ENCODE measurements around the gene F3. TPM values are rescaled to one million over a fixed set of nuclear protein-coding genes. Genes with fewer than 3 reads are reported as not detected.
A peak's percentile ranks its signal among the peaks of the same experiment; 100 is the strongest.

F3 gene
- polyA plus RNA-seq, 1 experiment: 52.6 TPM

- Histone ChIP-seq H3K4me3 (ENCODE audit: low read depth, low read length) (no peak overlapping the region), H3K27me3 (ENCODE audit: control insufficient read depth, insufficient read depth, low read length) (no peaks in the 10 kb centered on the region), H3K36me3 (ENCODE audit: control insufficient read depth, insufficient read depth, low read length) (no peaks in the 10 kb centered on the region)
- ChIA-PET POLR2A (no interaction called here), CTCF (interaction anchor here (1.0 to 1.3 kb wide), 4 partner anchors 16 to 257 kb away, joined by 3 to 5 read pairs (median 4); no protein-coding TSS in a partner anchor)
- no peak for DNase-seq (ENCODE audit: low read depth)
- TF ChIP-seq, protein P1, sequence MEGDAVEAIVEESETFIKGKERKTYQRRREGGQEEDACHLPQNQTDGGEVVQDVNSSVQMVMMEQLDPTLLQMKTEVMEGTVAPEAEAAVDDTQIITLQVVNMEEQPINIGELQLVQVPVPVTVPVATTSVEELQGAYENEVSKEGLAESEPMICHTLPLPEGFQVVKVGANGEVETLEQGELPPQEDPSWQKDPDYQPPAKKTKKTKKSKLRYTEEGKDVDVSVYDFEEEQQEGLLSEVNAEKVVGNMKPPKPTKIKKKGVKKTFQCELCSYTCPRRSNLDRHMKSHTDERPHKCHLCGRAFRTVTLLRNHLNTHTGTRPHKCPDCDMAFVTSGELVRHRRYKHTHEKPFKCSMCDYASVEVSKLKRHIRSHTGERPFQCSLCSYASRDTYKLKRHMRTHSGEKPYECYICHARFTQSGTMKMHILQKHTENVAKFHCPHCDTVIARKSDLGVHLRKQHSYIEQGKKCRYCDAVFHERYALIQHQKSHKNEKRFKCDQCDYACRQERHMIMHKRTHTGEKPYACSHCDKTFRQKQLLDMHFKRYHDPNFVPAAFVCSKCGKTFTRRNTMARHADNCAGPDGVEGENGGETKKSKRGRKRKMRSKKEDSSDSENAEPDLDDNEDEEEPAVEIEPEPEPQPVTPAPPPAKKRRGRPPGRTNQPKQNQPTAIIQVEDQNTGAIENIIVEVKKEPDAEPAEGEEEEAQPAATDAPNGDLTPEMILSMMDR (IDR thresholded peaks at IDR 0.05; ENCODE audit: insufficient read depth, low read depth, low read length): no peak
Measured at GRCh38 chr1:94543893-94544635, 2.5 kb upstream of the F3 start.

DNA sequence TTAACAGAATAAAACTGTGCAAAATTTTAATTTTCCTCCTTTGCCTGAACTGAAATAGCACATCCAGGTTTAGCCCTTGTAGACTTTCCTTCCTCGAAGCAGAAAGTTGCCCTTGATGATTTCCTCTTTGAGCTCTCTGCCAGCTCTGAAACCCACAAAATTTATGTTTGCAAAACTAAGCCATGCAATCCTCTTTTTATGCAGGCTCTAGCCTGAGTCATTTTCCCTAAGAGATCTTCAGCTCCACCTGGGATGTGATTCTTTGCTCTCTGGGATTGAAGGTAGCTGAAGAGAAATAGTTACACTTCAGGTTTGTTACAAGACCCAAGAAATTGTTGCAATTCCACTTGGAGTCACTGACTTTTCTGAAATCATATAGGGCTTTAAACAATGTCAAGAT is 1.4 kb upstream of the F3 start:
- ChIA-PET POLR2A (interaction anchor here (0.6 to 2.1 kb wide), 2 partner anchors 37 to 61 kb away, joined by 3 to 5 read pairs; no protein-coding TSS in a partner anchor), CTCF (interaction anchor here (0.5 to 1.5 kb wide), 8 partner anchors 55 to 263 kb away, joined by 3 to 4 read pairs (median 3); no protein-coding TSS in a partner anchor)
- H3K36me3 ChIP-seq (ENCODE audit: control insufficient read depth, insufficient read depth, low read length): peaks cover 4% of the 10 kb centered on the region
- peak overlapping the region; percentile 86 for H3K4me3 ChIP-seq (ENCODE audit: low read depth, low read length)
- DNase-seq (ENCODE audit: low read depth): no peak
- TF ChIP-seq, protein P1 (IDR thresholded peaks at IDR 0.05; ENCODE audit: insufficient read depth, low read depth, low read length): no peak
- H3K27me3 ChIP-seq (ENCODE audit: control insufficient read depth, insufficient read depth, low read length): no peaks in the 10 kb centered on the region

GRCh38 chr1:94542088-94542870 is 720 bp upstream of the F3 start:
- Histone ChIP-seq H3K27me3 (ENCODE audit: control insufficient read depth, insufficient read depth, low read length) (no peaks in the 10 kb centered on the region), H3K36me3 (ENCODE audit: control insufficient read depth, insufficient read depth, low read length) (peaks cover 4% of the 10 kb centered on the region), H3K4me3 (ENCODE audit: low read depth, low read length) (peak overlapping the region; percentile 86)
- DNase-seq (ENCODE audit: low read depth): no peak
- TF ChIP-seq, protein P1 (IDR thresholded peaks at IDR 0.05; ENCODE audit: insufficient read depth, low read depth, low read length): no peak
- ChIA-PET POLR2A (interaction anchor here (0.6 to 2.1 kb wide), 4 partner anchors 28 to 172 kb away, joined by 3 to 6 read pairs (median 4); no protein-coding TSS in a partner anchor), CTCF (interaction anchor here (0.6 to 1.9 kb wide), 11 partner anchors 13 to 264 kb away, joined by 3 to 6 read pairs (median 3); no protein-coding TSS in a partner anchor)

- POLR2A ChIA-PET: interaction anchor here (1.0 kb wide), 1 partner anchor 158 kb away, joined by 3 read pairs; no protein-coding TSS in a partner anchor
Measured at GRCh38 chr1:94540440-94541245, 916 bp downstream of the F3 start.

More at GRCh38 chr1:94540440-94541245, 916 bp downstream of the F3 start:
- DNase-seq (ENCODE audit: low read depth): no peak
- CTCF ChIA-PET: interaction anchor here (0.9 to 1.9 kb wide), 7 partner anchors 11 to 263 kb away, joined by 3 to 6 read pairs (median 3); no protein-coding TSS in a partner anchor
- Histone ChIP-seq H3K36me3 (ENCODE audit: control insufficient read depth, insufficient read depth, low read length) (peaks cover 6% of the 10 kb centered on the region), H3K27me3 (ENCODE audit: control insufficient read depth, insufficient read depth, low read length) (no peaks in the 10 kb centered on the region), H3K4me3 (ENCODE audit: low read depth, low read length) (peak overlapping the region; percentile 86)
- TF ChIP-seq, protein P1 (IDR thresholded peaks at IDR 0.05; ENCODE audit: insufficient read depth, low read depth, low read length): no peak

All from BJ (cell line).